IMR-90 (cell line): Measurements from ENCODE around the gene PCSK6. TPM values are rescaled to one million over a fixed set of nuclear protein-coding genes. Genes with fewer than 3 reads are reported as not detected.

Experiments used
- ATAC-seq: fragments of 200-7000 bp; cut with Tn5 transposase; 2 replicates; pipeline ENCODE4 v1.9.1; 2020; ENCODE audit warnings: low read depth, mild to moderate bottlenecking, moderate library complexity
- BruUV-seq: library from RNA; stranded (reverse); fragments of 400-500 nt; replicated peaks from 2 replicates; lab custom pipeline; 2021; lab: Mats Ljungman, UMichigan
- CTCF ChIA-PET: fragments of 300-600 bp; formaldehyde crosslinking; extraction: SDS; loops from one replicate; lab custom pipeline; 2021; ENCODE audit warnings: antibody characterized with exemption; lab: Yijun Ruan, JAX
- POLR2A ChIA-PET: fragments of 300-600 bp; sonication (Branson Sonifier 250); formaldehyde crosslinking; loops from one replicate; lab custom pipeline; 2022; ENCODE audit warnings: antibody characterized with exemption; ENCODE audit not compliant: unreplicated experiment; lab: Charles Lee
- DNase-seq: peaks from one replicate; pipeline ENCODE4 v3.0.0; 2013
- H2AFZ ChIP-seq: replicated peaks from 2 replicates; pipeline ENCODE3; 2013; ENCODE audit warnings: low read length, mild to moderate bottlenecking; ENCODE audit not compliant: poor library complexity
- H2AK5ac ChIP-seq: 2 replicates; pipeline ENCODE4 v1.6.1; 2013; ENCODE audit warnings: low read depth, low read length, inconsistent platforms
- H2AK9ac ChIP-seq: replicated peaks from 2 replicates; pipeline ENCODE3; 2013; ENCODE audit warnings: mild to moderate bottlenecking, low read depth, low read length, moderate library complexity; ENCODE audit not compliant: poor library complexity
- H2BK120ac ChIP-seq: 2 replicates; pipeline ENCODE4 v1.6.1; 2013; ENCODE audit warnings: low read depth, low read length, inconsistent platforms
- H2BK15ac ChIP-seq: 3 replicates; pipeline ENCODE4 v1.6.1; 2013; ENCODE audit warnings: low read depth, low read length, inconsistent platforms
- H2BK20ac ChIP-seq: 2 replicates; pipeline ENCODE4 v1.6.1; 2013; ENCODE audit warnings: low read depth, mild to moderate bottlenecking, inconsistent platforms, low read length, moderate library complexity
- H2BK5ac ChIP-seq: 2 replicates; pipeline ENCODE4 v1.6.1; 2013; ENCODE audit warnings: mild to moderate bottlenecking, low read depth, low read length, inconsistent platforms; ENCODE audit not compliant: poor library complexity, severe bottlenecking
- H3K14ac ChIP-seq: replicated peaks from 2 replicates; pipeline ENCODE4 v1.6.1; 2013; ENCODE audit warnings: low read depth, low read length, inconsistent platforms
- H3K18ac ChIP-seq: 2 replicates; pipeline ENCODE4 v1.6.1; 2013; ENCODE audit warnings: low read depth, low read length, control low read depth
- H3K23ac ChIP-seq: 2 replicates; pipeline ENCODE4 v1.6.1; 2013; ENCODE audit warnings: low read depth, low read length, inconsistent platforms
- H3K27ac ChIP-seq: 2 replicates; pipeline ENCODE4 v1.5.1; 2013; ENCODE audit warnings: mild to moderate bottlenecking, control low read depth, low read length; ENCODE audit not compliant: insufficient read depth
- H3K27me3 ChIP-seq: 2 replicates; pipeline ENCODE4 v1.6.1; 2013; ENCODE audit warnings: low read length; ENCODE audit not compliant: control insufficient read depth, insufficient read depth
- H3K36me3 ChIP-seq: 2 replicates; pipeline ENCODE4 v1.6.1; 2013; ENCODE audit warnings: low read length, mixed read lengths; ENCODE audit not compliant: control insufficient read depth, insufficient read depth
- H3K4ac ChIP-seq: 2 replicates; pipeline ENCODE4 v1.6.1; 2013; ENCODE audit warnings: low read depth, low read length, inconsistent platforms
- H3K4me1 ChIP-seq: 2 replicates; pipeline ENCODE4 v1.6.1; 2013; ENCODE audit warnings: low read length, mixed read lengths; ENCODE audit not compliant: control insufficient read depth, insufficient read depth
- H3K4me2 ChIP-seq: 2 replicates; pipeline ENCODE4 v1.6.1; 2013; ENCODE audit warnings: low read depth, mild to moderate bottlenecking, control low read depth, low read length, moderate library complexity
- H3K4me3 ChIP-seq: 2 replicates; pipeline ENCODE4 v1.5.1; 2013; ENCODE audit warnings: low read depth, mild to moderate bottlenecking, control low read depth, low read length, moderate library complexity; ENCODE audit not compliant: insufficient read depth
- H3K56ac ChIP-seq: 2 replicates; pipeline ENCODE4 v1.6.1; 2013; ENCODE audit warnings: low read length, inconsistent platforms; ENCODE audit not compliant: insufficient read depth; ENCODE audit errors: extremely low read depth
- H3K79me1 ChIP-seq, 2 experiments: 2 replicates each; pipeline ENCODE4 v1.6.1; 2013; ENCODE audit warnings: low read length in 2 of 2, inconsistent platforms in 1 of 2, low read depth in 1 of 2
- H3K9ac ChIP-seq: 2 replicates; pipeline ENCODE4 v1.6.1; 2013; ENCODE audit warnings: low read depth, low read length, control low read depth
- H3K9me1 ChIP-seq: 2 replicates; pipeline ENCODE4 v1.6.1; 2013; ENCODE audit warnings: low read length, inconsistent platforms; ENCODE audit not compliant: insufficient read depth
- H3K9me3 ChIP-seq: 2 replicates; pipeline ENCODE4 v1.6.1; 2013; ENCODE audit warnings: low read length; ENCODE audit not compliant: control insufficient read depth, insufficient read depth
- H4K20me1 ChIP-seq: 2 replicates; pipeline ENCODE4 v1.6.1; 2013; ENCODE audit warnings: low read length, inconsistent platforms; ENCODE audit not compliant: insufficient read depth
- H4K5ac ChIP-seq: 2 replicates; pipeline ENCODE4 v1.6.1; 2013; ENCODE audit warnings: mild to moderate bottlenecking, low read depth, low read length, control low read depth
- H4K8ac ChIP-seq, 2 experiments: 2 replicates each; pipeline ENCODE4 v1.6.1; 2013; ENCODE audit warnings: low read depth in 2 of 2, low read length in 2 of 2, control low read depth in 1 of 2, inconsistent platforms in 1 of 2
- H4K91ac ChIP-seq: 2 replicates; pipeline ENCODE4 v1.6.1; 2013; ENCODE audit warnings: low read depth, low read length, inconsistent platforms; ENCODE audit not compliant: insufficient read depth
- BHLHE40 ChIP-seq: fragments of 150-350 bp; IDR thresholded peaks from 2 replicates; pipeline ENCODE4 v1.6.1; 2016; ENCODE audit warnings: mild to moderate bottlenecking, low read depth, low read length
- FOS ChIP-seq: fragments of 150-350 bp; IDR thresholded peaks from 2 replicates; pipeline ENCODE4 v1.6.1; 2016; ENCODE audit warnings: low read depth, low read length
- MAFK ChIP-seq: IDR thresholded peaks from 2 replicates; pipeline ENCODE4 v1.6.1; 2012; ENCODE audit warnings: low read depth, low read length, improper control_type of control experiment
- MAZ ChIP-seq: IDR thresholded peaks from 2 replicates; pipeline ENCODE4 v1.6.1; 2012; ENCODE audit warnings: low read depth, mild to moderate bottlenecking, low read length, improper control_type of control experiment, moderate library complexity, borderline replicate concordance
- NFE2L2 ChIP-seq: fragments of 150-350 bp; IDR thresholded peaks from 2 replicates; pipeline ENCODE4 v1.6.1; 2016; ENCODE audit warnings: low read depth, mild to moderate bottlenecking, low read length
- POLR2A ChIP-seq: IDR thresholded peaks from 2 replicates; pipeline ENCODE4 v1.6.1; 2012; ENCODE audit warnings: mild to moderate bottlenecking, low read depth, low read length
- RAD21 ChIP-seq: IDR thresholded peaks from 2 replicates; pipeline ENCODE4 v1.6.1; 2012; ENCODE audit warnings: low read length, improper control_type of control experiment
- RCOR1 ChIP-seq: IDR thresholded peaks from 2 replicates; pipeline ENCODE4 v1.6.1; 2012; ENCODE audit warnings: mild to moderate bottlenecking, low read length, improper control_type of control experiment; ENCODE audit not compliant: insufficient replicate concordance
- WGBS, 2 experiments: methylation state at CpG; one replicate each; pipeline versions ENCODE4 v1.1.5 to v1.1.7; 2013; ENCODE audit warnings: missing lambda C conversion rate in 2 of 2; ENCODE audit not compliant: insufficient read length in 1 of 2; ENCODE audit errors: extremely low coverage in 2 of 2; 5-methylcytosine and 5-hydroxymethylcytosine counted together
- dilution Hi-C: fragments of 300-500 bp; cut with HindIII; formaldehyde crosslinking; loops from one replicate; pipeline ENCODE4 v1.14.3; 2018; ENCODE audit warnings: low sequenced_read_pairs; ENCODE audit not compliant: unreplicated experiment
- in situ Hi-C: fragments of 300-500 bp; cut with MboI; formaldehyde crosslinking; loops from 3 replicates; pipeline ENCODE4 v1.14.3; 2019; ENCODE audit warnings: low sequenced_read_pairs, inconsistent platforms, mixed read lengths
- intact Hi-C: fragments of 100-400 bp; cut with micrococcal nuclease; formaldehyde crosslinking; loops from 2 replicates; pipeline ENCODE4 v1.10.0; 2022
- polyA plus RNA-seq, 3 experiments: library from polyadenylated mRNA; depleted of rRNA; stranded (reverse); fragments of >200 nt; gene quantifications; 2 replicates each; pipeline ENCODE4 v1.2.3, GENCODE V29; 2012; ENCODE audit warnings: low replicate concordance in 1 of 3
- total RNA-seq: library from RNA; depleted of rRNA; stranded (reverse); fragments of >200 nt; gene quantifications from 2 replicates; pipeline ENCODE4 v1.2.3, GENCODE V29; 2012
- TF ChIP-seq, protein P1 (sequence below): fragments of 150-350 bp; IDR thresholded peaks from 2 replicates; pipeline ENCODE4 v1.6.1; 2017; ENCODE audit warnings: mild to moderate bottlenecking, antibody characterized with exemption, low read length, low read depth
- TF ChIP-seq, protein P2 (sequence below): conservative IDR thresholded peaks from 2 replicates; pipeline ENCODE4 v1.5.1; 2012; ENCODE audit warnings: mild to moderate bottlenecking, low read depth, low read length, improper control_type of control experiment

PCSK6 gene
- total and polyA plus RNA-seq, 2 of the 4 experiments (the other 2 are of a cell fraction) = not detected

DNA sequence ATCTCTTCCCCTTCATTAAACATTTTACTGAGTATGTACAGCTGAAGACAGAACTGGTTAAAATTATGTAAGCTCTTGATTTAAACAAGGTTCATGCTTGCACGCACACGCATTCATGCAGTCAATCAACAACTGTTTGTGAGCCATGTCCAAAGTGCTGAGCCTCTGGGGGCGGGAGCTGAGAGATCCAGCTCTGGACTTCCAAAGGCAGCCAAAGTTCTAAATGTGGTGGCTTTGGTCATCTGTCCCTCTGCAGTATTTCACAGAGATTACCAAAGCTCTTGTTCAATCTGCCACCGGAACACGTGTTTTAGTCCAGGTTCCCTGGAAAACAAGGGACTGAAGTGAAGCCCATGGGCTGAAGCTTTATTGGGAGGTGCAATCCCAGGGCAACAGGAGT lies 142.1 kb downstream of the PCSK6 start:
- no peak overlapping the region for H3K14ac ChIP-seq
- H3K4me3 ChIP-seq = no peak overlapping the region
- H3K4me1 ChIP-seq = no peaks in the 10 kb centered on the region
- H4K5ac ChIP-seq = no peak overlapping the region
- ChIA-PET CTCF (no interaction called here), POLR2A (no interaction called here)
- no peaks in the 10 kb centered on the region for H4K20me1 ChIP-seq
- no peak overlapping the region for H3K9ac ChIP-seq
- no peak overlapping the region for H2BK15ac ChIP-seq
- no peak overlapping the region for H2AK5ac ChIP-seq
- H3K9me3 ChIP-seq = no peaks in the 10 kb centered on the region
- no peak overlapping the region for H2AFZ ChIP-seq
- no peak for TF ChIP-seq POLR2A
- TF ChIP-seq RAD21 = no peak
- TF ChIP-seq MAZ = no peak
- TF ChIP-seq, protein P1, sequence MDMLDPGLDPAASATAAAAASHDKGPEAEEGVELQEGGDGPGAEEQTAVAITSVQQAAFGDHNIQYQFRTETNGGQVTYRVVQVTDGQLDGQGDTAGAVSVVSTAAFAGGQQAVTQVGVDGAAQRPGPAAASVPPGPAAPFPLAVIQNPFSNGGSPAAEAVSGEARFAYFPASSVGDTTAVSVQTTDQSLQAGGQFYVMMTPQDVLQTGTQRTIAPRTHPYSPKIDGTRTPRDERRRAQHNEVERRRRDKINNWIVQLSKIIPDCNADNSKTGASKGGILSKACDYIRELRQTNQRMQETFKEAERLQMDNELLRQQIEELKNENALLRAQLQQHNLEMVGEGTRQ = no peak
- no peak for TF ChIP-seq BHLHE40
- TF ChIP-seq NFE2L2 = no peak
- no peak for TF ChIP-seq FOS
- TF ChIP-seq, protein P2, sequence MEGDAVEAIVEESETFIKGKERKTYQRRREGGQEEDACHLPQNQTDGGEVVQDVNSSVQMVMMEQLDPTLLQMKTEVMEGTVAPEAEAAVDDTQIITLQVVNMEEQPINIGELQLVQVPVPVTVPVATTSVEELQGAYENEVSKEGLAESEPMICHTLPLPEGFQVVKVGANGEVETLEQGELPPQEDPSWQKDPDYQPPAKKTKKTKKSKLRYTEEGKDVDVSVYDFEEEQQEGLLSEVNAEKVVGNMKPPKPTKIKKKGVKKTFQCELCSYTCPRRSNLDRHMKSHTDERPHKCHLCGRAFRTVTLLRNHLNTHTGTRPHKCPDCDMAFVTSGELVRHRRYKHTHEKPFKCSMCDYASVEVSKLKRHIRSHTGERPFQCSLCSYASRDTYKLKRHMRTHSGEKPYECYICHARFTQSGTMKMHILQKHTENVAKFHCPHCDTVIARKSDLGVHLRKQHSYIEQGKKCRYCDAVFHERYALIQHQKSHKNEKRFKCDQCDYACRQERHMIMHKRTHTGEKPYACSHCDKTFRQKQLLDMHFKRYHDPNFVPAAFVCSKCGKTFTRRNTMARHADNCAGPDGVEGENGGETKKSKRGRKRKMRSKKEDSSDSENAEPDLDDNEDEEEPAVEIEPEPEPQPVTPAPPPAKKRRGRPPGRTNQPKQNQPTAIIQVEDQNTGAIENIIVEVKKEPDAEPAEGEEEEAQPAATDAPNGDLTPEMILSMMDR = no peak
- TF ChIP-seq RCOR1 = no peak
- no peak for TF ChIP-seq MAFK
- no peak overlapping the region for H3K23ac ChIP-seq
- no peaks in the 10 kb centered on the region for H3K36me3 ChIP-seq
- peaks cover 30% of the 10 kb centered on the region for H3K27me3 ChIP-seq
- ATAC-seq = no peak
- 75% methylated on average over 2 of the region's 5 CpGs; no CpG with 5 or more reads in 1 of the 2 experiments for WGBS, 2 experiments
- no peaks in the 10 kb centered on the region for H3K9me1 ChIP-seq
- no peak overlapping the region for H2BK5ac ChIP-seq
- in situ Hi-C loops (no loop called here), intact Hi-C loops (no loop called here), dilution Hi-C loops (no loop called here)
- H4K8ac ChIP-seq = no peak overlapping the region
- no peak overlapping the region for H2BK20ac ChIP-seq
- H3K4ac ChIP-seq = no peak overlapping the region
- H3K18ac ChIP-seq = no peak overlapping the region
- no peak for DNase-seq
- no peaks in the 10 kb centered on the region for H3K79me1 ChIP-seq
- no peak overlapping the region for H3K4me2 ChIP-seq
- no peak overlapping the region for H3K56ac ChIP-seq
- no TSS peak for BruUV-seq
- no peak overlapping the region for H2AK9ac ChIP-seq
- no peak overlapping the region for H3K27ac ChIP-seq
- no peak overlapping the region for H4K91ac ChIP-seq
- no peak overlapping the region for H2BK120ac ChIP-seq
